HepG2 (cell line): ENCODE results near the gene ACAP3. TPM values are rescaled to one million over a fixed set of nuclear protein-coding genes. Genes with fewer than 3 reads are reported as not detected.
A peak's percentile ranks its signal among the peaks of the same experiment; 100 is the strongest.

Source experiments
- ARID2 ChIP-seq: sonication (generic); formaldehyde crosslinking; IDR thresholded peaks from 2 replicates; pipeline ENCODE4 v1.8.1; 2022; ENCODE audit warnings: mild to moderate bottlenecking, missing genetic modification reagents, borderline replicate concordance
- ARID5B ChIP-seq: IDR thresholded peaks from 2 replicates; pipeline ENCODE4 v1.4.0; 2020; ENCODE audit warnings: mild to moderate bottlenecking, missing genetic modification reagents
- BCL3 ChIP-seq: sonication (generic); formaldehyde crosslinking; IDR thresholded peaks from 2 replicates; pipeline ENCODE4 v1.5.1; 2020; ENCODE audit warnings: mild to moderate bottlenecking, missing genetic modification reagents, moderate library complexity
- KLF13 ChIP-seq: sonication (generic); formaldehyde crosslinking; IDR thresholded peaks from 2 replicates; pipeline ENCODE4 v1.4.0; 2020; ENCODE audit warnings: mild to moderate bottlenecking, missing genetic modification reagents
- KMT2B ChIP-seq: IDR thresholded peaks from 2 replicates; pipeline ENCODE4 v1.6.1; 2016; ENCODE audit warnings: missing genetic modification reagents, missing compliant biosample characterization
- MXD3 ChIP-seq: IDR thresholded peaks from 2 replicates; pipeline ENCODE4 v1.6.1; 2016; ENCODE audit warnings: mild to moderate bottlenecking, missing biosample characterization, missing genetic modification reagents
- NCOA1 ChIP-seq: sonication (generic); formaldehyde crosslinking; IDR thresholded peaks from 2 replicates; pipeline ENCODE4 v1.9.0; 2021; ENCODE audit warnings: missing genetic modification reagents
- POLR2G ChIP-seq: fragments of 200-400 bp; formaldehyde crosslinking; IDR thresholded peaks from 2 replicates; pipeline ENCODE4 v1.6.1; 2018; ENCODE audit warnings: mild to moderate bottlenecking, low read depth, low read length, moderate library complexity
- RARG ChIP-seq: sonication (generic); formaldehyde crosslinking; IDR thresholded peaks from 2 replicates; pipeline ENCODE4 v1.4.0; 2020; ENCODE audit warnings: low read depth, mild to moderate bottlenecking, missing genetic modification reagents
- UBTF ChIP-seq: sonication (generic); formaldehyde crosslinking; IDR thresholded peaks from 2 replicates; pipeline ENCODE4 v1.4.0; 2020; ENCODE audit warnings: mild to moderate bottlenecking, missing genetic modification reagents
- YY1 ChIP-seq: IDR thresholded peaks from 2 replicates; pipeline ENCODE4 v1.6.1; 2011; ENCODE audit warnings: low read length, low read depth, moderate library complexity, mild to moderate bottlenecking; ENCODE audit not compliant: insufficient read depth, insufficient replicate concordance
- ZBTB33 ChIP-seq: sonication (generic); formaldehyde crosslinking; IDR thresholded peaks from 2 replicates; pipeline ENCODE4 v1.4.0; 2020; ENCODE audit warnings: missing genetic modification reagents
- ZC3H13 ChIP-seq: sonication (generic); formaldehyde crosslinking; IDR thresholded peaks from 2 replicates; pipeline ENCODE4 v1.8.1; 2023; ENCODE audit warnings: mild to moderate bottlenecking, missing genetic modification reagents, moderate library complexity
- ZC3H4 ChIP-seq: sonication (generic); formaldehyde crosslinking; IDR thresholded peaks from 2 replicates; pipeline ENCODE4 v1.4.0; 2020; ENCODE audit warnings: missing genetic modification reagents, borderline replicate concordance
- ZFP62 ChIP-seq: sonication (generic); formaldehyde crosslinking; IDR thresholded peaks from 2 replicates; pipeline ENCODE4 v1.4.0; 2020; ENCODE audit warnings: missing genetic modification reagents
- ZNF343 ChIP-seq: sonication (generic); formaldehyde crosslinking; IDR thresholded peaks from 2 replicates; pipeline ENCODE4 v1.4.0; 2020; ENCODE audit warnings: mild to moderate bottlenecking, missing genetic modification reagents
- ZNF496 ChIP-seq: sonication (generic); formaldehyde crosslinking; IDR thresholded peaks from 2 replicates; pipeline ENCODE4 v1.8.1; 2023; ENCODE audit warnings: mild to moderate bottlenecking, moderate library complexity, missing genetic modification reagents; ENCODE audit not compliant: insufficient replicate concordance
- ZNF570 ChIP-seq: sonication (generic); formaldehyde crosslinking; IDR thresholded peaks from 2 replicates; pipeline ENCODE4 v1.4.0; 2020; ENCODE audit warnings: mild to moderate bottlenecking, missing genetic modification reagents, borderline replicate concordance
- polyA plus RNA-seq, 8 experiments: library from polyadenylated mRNA; depleted of rRNA in 3 of 8; stranded (reverse) in 7 of 8; unstranded in 1 of 8; fragments of >200 nt; fragmentation: Illumina TruSeq in 4 of 8; extraction: Trizol in 4 of 8; gene quantifications; 2 replicates each; pipeline versions ENCODE4 v1.2.1 to v1.2.3, GENCODE V29; 2011 to 2016; ENCODE audit warnings: low read depth in 4 of 8, missing spikeins in 1 of 8, mixed read lengths in 1 of 8; ENCODE audit not compliant: insufficient read depth in 1 of 8
- total RNA-seq, 5 experiments: library from RNA; depleted of rRNA; stranded (reverse); fragments of >200 nt; fragmentation: Illumina TruSeq; extraction: Trizol; gene quantifications; 2 replicates each; pipeline ENCODE4 v1.2.3, GENCODE V29; 2016; ENCODE audit warnings: low read depth in 1 of 5

Gene ACAP3
- total and polyA plus RNA-seq, 2 of the 13 experiments (the other 11 are each of a cell fraction or from before 2014, with no cell fraction given) = 29.4 to 50.8 TPM

GRCh38 chr1:1351511-1352427, 44.0 kb upstream of the ACAP3 start (continued):
- no peak for TF ChIP-seq MXD3 (CRISPR knock-in tag)
- no peak for TF ChIP-seq ZC3H4 (CRISPR knock-in tag)
- no peak for TF ChIP-seq ZC3H13 (CRISPR knock-in tag)
- TF ChIP-seq ARID5B (CRISPR knock-in tag) = no peak
- TF ChIP-seq KMT2B (CRISPR knock-in tag) = no peak
- TF ChIP-seq NCOA1 = no peak
- 0 out of 2 replicates have a peak, but pooled peaks have one; percentile 17 for TF ChIP-seq UBTF (CRISPR knock-in tag)
- 0 out of 2 replicates have a peak, but pooled peaks have one; percentile 1 for TF ChIP-seq POLR2G
- TF ChIP-seq BCL3 (CRISPR knock-in tag) = no peak
- 0 out of 2 replicates have a peak, but pooled peaks have one; percentile 13 for TF ChIP-seq ZBTB33 (CRISPR knock-in tag)
- 0 out of 2 replicates have a peak, but pooled peaks have one; percentile 22 for TF ChIP-seq KLF13 (CRISPR knock-in tag)
- TF ChIP-seq YY1 = no peak
- no peak for TF ChIP-seq ZNF343
- TF ChIP-seq ZFP62 = no peak
- TF ChIP-seq RARG (CRISPR knock-in tag) = no peak
- TF ChIP-seq ARID2 (CRISPR knock-in tag) = no peak
- TF ChIP-seq ZNF570 (CRISPR knock-in tag) = no peak
- TF ChIP-seq ZNF496 (CRISPR knock-in tag) = no peak
